Measurements from ENCODE around the gene KCNK15.

DNA sequence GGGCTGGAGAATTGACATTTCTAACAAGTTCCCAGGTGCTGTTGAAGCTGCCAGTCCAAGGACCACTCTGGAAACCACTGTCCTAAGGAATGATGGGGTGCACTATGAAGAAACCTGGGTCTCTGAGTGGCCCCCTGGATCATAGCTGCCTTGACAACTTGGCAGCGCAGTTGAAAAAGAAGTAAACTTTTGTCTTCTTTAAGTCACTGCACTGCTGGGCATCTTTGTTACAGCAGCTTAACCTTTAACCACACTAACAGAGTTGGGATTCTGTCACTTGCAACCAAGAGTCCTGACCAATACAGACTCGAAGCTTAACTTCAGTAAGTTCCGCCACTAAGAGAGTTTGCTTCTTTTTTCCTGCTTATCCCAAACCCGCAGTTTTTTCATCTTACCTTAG lies 8.5 kb upstream of the KCNK15 start:
- TF ChIP-seq EP300 (IDR thresholded peaks at IDR 0.05; ENCODE audit: borderline replicate concordance in 1 of 2, control insufficient read depth in 1 of 2, low read depth in 2 of 2, low read length in 2 of 2), result no peak
- TF ChIP-seq SP1 (IDR thresholded peaks at IDR 0.05; ENCODE audit: low read depth, low read length), result no peak
- TF ChIP-seq, protein P1, sequence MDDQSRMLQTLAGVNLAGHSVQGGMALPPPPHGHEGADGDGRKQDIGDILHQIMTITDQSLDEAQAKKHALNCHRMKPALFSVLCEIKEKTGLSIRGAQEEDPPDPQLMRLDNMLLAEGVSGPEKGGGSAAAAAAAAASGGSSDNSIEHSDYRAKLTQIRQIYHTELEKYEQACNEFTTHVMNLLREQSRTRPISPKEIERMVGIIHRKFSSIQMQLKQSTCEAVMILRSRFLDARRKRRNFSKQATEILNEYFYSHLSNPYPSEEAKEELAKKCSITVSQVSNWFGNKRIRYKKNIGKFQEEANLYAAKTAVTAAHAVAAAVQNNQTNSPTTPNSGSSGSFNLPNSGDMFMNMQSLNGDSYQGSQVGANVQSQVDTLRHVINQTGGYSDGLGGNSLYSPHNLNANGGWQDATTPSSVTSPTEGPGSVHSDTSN (IDR thresholded peaks at IDR 0.05; ENCODE audit: insufficient replicate concordance, low read depth, low read length), result no peak
- no peak for TF ChIP-seq BRCA1 (IDR thresholded peaks at IDR 0.05; ENCODE audit: low read depth, low read length)
- TF ChIP-seq FOXM1 (IDR thresholded peaks at IDR 0.05; ENCODE audit: low read depth, low read length), result no peak
- no peak for TF ChIP-seq ZNF217 (IDR thresholded peaks at IDR 0.05)
